ENCODE measurements around the gene DMRTC2. TPM values are rescaled to one million over a fixed set of nuclear protein-coding genes. Genes with fewer than 3 reads are reported as not detected.

DMRTC2 gene
- total RNA-seq, 1 donor from 2014 or later = not detected

- no peaks in the 10 kb centered on the region for H3K9me3 ChIP-seq (replicated peaks)
- no peak overlapping the region for H3K27ac ChIP-seq (replicated peaks)
- no peaks in the 10 kb centered on the region for H3K27me3 ChIP-seq (ENCODE audit: low read depth)
- intact Hi-C loops (cut with micrococcal nuclease) = loop anchor here (10.0 kb wide), 1 partner anchor 70 kb away; no protein-coding TSS in a partner anchor
- no peak for TF ChIP-seq CTCF (IDR thresholded peaks at IDR 0.05; ENCODE audit: borderline replicate concordance)
- no peak for DNase-seq
- no peak overlapping the region for H3K4me3 ChIP-seq
- H3K36me3 ChIP-seq = peaks cover 78% of the 10 kb centered on the region
- peaks cover 76% of the 10 kb centered on the region for H3K4me1 ChIP-seq
Observed at GRCh38 chr19:41864374-41864773, 19.5 kb downstream of the DMRTC2 start.

GRCh38 chr19:41866284-41866683, 21.4 kb downstream of the DMRTC2 start:
- Histone ChIP-seq H3K36me3 (peaks cover 93% of the 10 kb centered on the region), H3K27ac (replicated peaks) (no peak overlapping the region), H3K4me3 (no peak overlapping the region), H3K4me1 (peaks cover 84% of the 10 kb centered on the region), H3K9me3 (replicated peaks) (no peaks in the 10 kb centered on the region), H3K27me3 (ENCODE audit: low read depth) (no peaks in the 10 kb centered on the region)
- no peak for TF ChIP-seq CTCF (IDR thresholded peaks at IDR 0.05; ENCODE audit: borderline replicate concordance)
- no peak for DNase-seq
- intact Hi-C loops (cut with micrococcal nuclease) = loop anchor here (10.0 kb wide), 1 partner anchor 69 kb away; no protein-coding TSS in a partner anchor

GRCh38 chr19:41868120-41868988, 23.5 kb downstream of the DMRTC2 start:
- Histone ChIP-seq H3K4me1 (peaks cover 83% of the 10 kb centered on the region), H3K9me3 (replicated peaks) (no peaks in the 10 kb centered on the region), H3K4me3 (no peak overlapping the region), H3K27me3 (ENCODE audit: low read depth) (no peaks in the 10 kb centered on the region), H3K27ac (replicated peaks) (no peak overlapping the region), H3K36me3 (peaks cover 82% of the 10 kb centered on the region)
- no peak for DNase-seq
- TF ChIP-seq CTCF (IDR thresholded peaks at IDR 0.05; ENCODE audit: borderline replicate concordance) = no peak
- intact Hi-C loops (cut with micrococcal nuclease) = loop anchor here (10.0 kb wide), 1 partner anchor 66 kb away; no protein-coding TSS in a partner anchor

- no peak for TF ChIP-seq CTCF (IDR thresholded peaks at IDR 0.05; ENCODE audit: borderline replicate concordance)
- intact Hi-C loops (cut with micrococcal nuclease) = loop anchor here (10.0 kb wide), 1 partner anchor 66 kb away; no protein-coding TSS in a partner anchor
- no peak overlapping the region for H3K4me3 ChIP-seq
- no peaks in the 10 kb centered on the region for H3K27me3 ChIP-seq (ENCODE audit: low read depth)
- DNase-seq = no peak
- H3K27ac ChIP-seq (replicated peaks) = no peak overlapping the region
- H3K9me3 ChIP-seq (replicated peaks) = no peaks in the 10 kb centered on the region
- H3K36me3 ChIP-seq = peaks cover 76% of the 10 kb centered on the region
- peaks cover 83% of the 10 kb centered on the region for H3K4me1 ChIP-seq
Observed at GRCh38 chr19:41868989-41869300, 24.1 kb downstream of the DMRTC2 start.

- peaks cover 71% of the 10 kb centered on the region for H3K36me3 ChIP-seq
- TF ChIP-seq CTCF (IDR thresholded peaks at IDR 0.05; ENCODE audit: borderline replicate concordance) = no peak
- no peak overlapping the region for H3K4me3 ChIP-seq
- H3K27ac ChIP-seq (replicated peaks) = peak overlapping the region; percentile 63
- intact Hi-C loops (cut with micrococcal nuclease) = loop anchor here (10.0 kb wide), 1 partner anchor 65 kb away; no protein-coding TSS in a partner anchor
- DNase-seq = no peak
- H3K4me1 ChIP-seq = peaks cover 77% of the 10 kb centered on the region
- H3K9me3 ChIP-seq (replicated peaks) = no peaks in the 10 kb centered on the region
- H3K27me3 ChIP-seq (ENCODE audit: low read depth) = no peaks in the 10 kb centered on the region
Observed at GRCh38 chr19:41869374-41869955, 24.6 kb downstream of the DMRTC2 start.
